MCF 10A (cell line): ENCODE measurements around the gene TMEM14C. TPM values are rescaled to one million over a fixed set of nuclear protein-coding genes. Genes with fewer than 3 reads are reported as not detected.

ENCODE experiments used
- Bru-seq: library from RNA; stranded (reverse); fragments of 400-500 nt; gene quantifications from one replicate; lab custom pipeline; 2021; lab: Mats Ljungman, UMichigan
- BruChase-seq, 2 experiments: library from RNA; stranded (reverse); fragments of 400-500 nt; gene quantifications; one replicate each; lab custom pipeline; 2021; lab: Mats Ljungman, UMichigan
- BruUV-seq: library from RNA; stranded (reverse); fragments of 400-500 nt; replicated peaks from 2 replicates; lab custom pipeline; 2021; lab: Mats Ljungman, UMichigan
- CTCF ChIA-PET: fragments of 300-600 bp; sonication (Branson Sonifier 250); formaldehyde crosslinking; extraction: SDS; loops from one replicate; lab custom pipeline; 2021; ENCODE audit warnings: antibody characterized with exemption, inconsistent platforms; lab: Yijun Ruan, JAX
- POLR2A ChIA-PET: fragments of 300-600, 350-650 bp; sonication (Branson Sonifier 250); formaldehyde crosslinking; extraction: SDS; loops from one replicate; lab custom pipeline; 2020; ENCODE audit warnings: antibody characterized with exemption, inconsistent platforms; lab: Yijun Ruan, JAX
- DNase-seq: peaks from one replicate; pipeline ENCODE4 v3.0.0-alpha.2; 2018; ENCODE audit not compliant: unreplicated experiment
- H3K27ac Mint-ChIP-seq: one replicate; pipeline ENCODE4 v1.8.0; 2022; ENCODE audit warnings: mild to moderate bottlenecking, low read depth, mixed read lengths; ENCODE audit not compliant: unreplicated experiment
- H3K27me3 Mint-ChIP-seq: one replicate; pipeline ENCODE4 v1.8.0; 2022; ENCODE audit warnings: mixed read lengths; ENCODE audit not compliant: insufficient read depth, unreplicated experiment
- H3K36me3 Mint-ChIP-seq: one replicate; pipeline ENCODE4 v1.8.0; 2022; ENCODE audit warnings: mild to moderate bottlenecking, moderate library complexity, mixed read lengths; ENCODE audit not compliant: insufficient read depth, unreplicated experiment
- H3K4me1 Mint-ChIP-seq: one replicate; pipeline ENCODE4 v1.8.0; 2022; ENCODE audit warnings: mixed read lengths; ENCODE audit not compliant: insufficient read depth, unreplicated experiment
- H3K4me3 Mint-ChIP-seq: one replicate; pipeline ENCODE4 v1.8.0; 2022; ENCODE audit warnings: mild to moderate bottlenecking, moderate library complexity, mixed read lengths; ENCODE audit not compliant: unreplicated experiment
- H3K9me3 Mint-ChIP-seq: one replicate; pipeline ENCODE4 v1.8.0; 2022; ENCODE audit warnings: mixed read lengths; ENCODE audit not compliant: unreplicated experiment
- CTCF ChIP-seq: fragments of 200-600 bp; IDR thresholded peaks from one replicate; pipeline ENCODE4 v1.8.0; 2022; ENCODE audit warnings: antibody characterized with exemption, mild to moderate bottlenecking; ENCODE audit not compliant: unreplicated experiment
- intact Hi-C: fragments of 100-400 bp; cut with micrococcal nuclease; formaldehyde crosslinking; loops from 2 replicates; pipeline ENCODE4 v1.14.1; 2022
- long read RNA-seq: library from polyadenylated mRNA; stranded (forward); transcript quantifications from one replicate; pipeline ENCODE4 v2.0.0, GENCODE V29; 2022
- total RNA-seq: library from RNA; stranded (reverse); gene quantifications from 2 replicates; pipeline ENCODE4 v1.2.3, GENCODE V29; 2022

Gene TMEM14C
- total RNA-seq = 159 and 160 TPM in 2 replicates
- Bru-seq, nascent RNA = percentile 89 among the genes with signal in this experiment
- BruChase-seq, experiment 1, labeled RNA remaining after a 6-hour chase = percentile 94 among the genes with signal in this experiment
- BruChase-seq, experiment 2, labeled RNA remaining after a 2-hour chase = percentile 92 among the genes with signal in this experiment
- long read RNA-seq, transcript TMEM14C-205 (6 exons, 1,177 nt) = minor isoform, 9 of 222 reads
- long read RNA-seq, transcript TMEM14C-201 (6 exons, 1,113 nt) = major isoform, 191 of 222 reads
- long read RNA-seq, partial matches to known transcripts = 6 of 222 reads
- long read RNA-seq, other reads (novel, unspliced or antisense) = 13 of 222 reads

GRCh38 chr6:10722820-10723566 lies at the start of gene TMEM14C:
Gene TMEM14C (plus strand): TSS chr6:10723070. CDS start chr6:10724614, 1,544 bp downstream.
- peak; percentile 98 for DNase-seq
- intact Hi-C loops = loop anchor here (1.0 to 5.0 kb wide), 4 partner anchors 24 to 79 kb away; partner anchors contain the start of genes C6orf52, PAK1IP1 and TMEM14B
- TSS peak; percentile 65 for BruUV-seq
- ChIA-PET CTCF (interaction anchor here (0.6 to 3.9 kb wide), 11 partner anchors 10 to 1641 kb away, joined by 3 to 17 read pairs (median 3); partner anchors contain the start of genes C6orf52, PAK1IP1 and TMEM14B), POLR2A (interaction anchor here (0.5 to 7.6 kb wide), 16 partner anchors 8 to 317 kb away, joined by 3 to 185 read pairs (median 6); partner anchors contain the start of genes C6orf52, PAK1IP1 and TMEM14B)
- Mint-ChIP-seq H3K9me3 (no peaks in the 10 kb centered on the region), H3K4me1 (peaks cover 27% of the 10 kb centered on the region), H3K27ac (peak within 1 kb of the TSS; percentile 97), H3K36me3 (peaks cover 15% of the 10 kb centered on the region), H3K27me3 (no peaks in the 10 kb centered on the region), H3K4me3 (peak within 1 kb of the TSS; percentile 96)
- no peak for TF ChIP-seq CTCF

- Mint-ChIP-seq H3K36me3 (no peaks in the 10 kb centered on the region), H3K4me3 (no peak overlapping the region), H3K4me1 (no peaks in the 10 kb centered on the region), H3K27ac (no peak overlapping the region), H3K9me3 (no peaks in the 10 kb centered on the region), H3K27me3 (no peaks in the 10 kb centered on the region)
- no peak for TF ChIP-seq CTCF
- intact Hi-C loops = no loop called here
- BruUV-seq = no TSS peak
- ChIA-PET CTCF (interaction anchor here (0.6 to 0.7 kb wide), 2 partner anchors 11 to 20 kb away, joined by 3 read pairs; no protein-coding TSS in a partner anchor), POLR2A (no interaction called here)
- no peak for DNase-seq
These were observed 46.5 kb upstream of the TMEM14C start for GRCh38 chr6:10676403-10676802.

- Mint-ChIP-seq H3K27me3 (no peaks in the 10 kb centered on the region), H3K36me3 (no peaks in the 10 kb centered on the region), H3K4me1 (no peaks in the 10 kb centered on the region), H3K4me3 (no peak overlapping the region), H3K9me3 (no peaks in the 10 kb centered on the region), H3K27ac (no peak overlapping the region)
- TF ChIP-seq CTCF = no peak
- intact Hi-C loops = no loop called here
- CTCF ChIA-PET = no interaction called here
- no peak for DNase-seq
- BruUV-seq = no TSS peak
- POLR2A ChIA-PET = no interaction called here
These were observed 44.4 kb upstream of the TMEM14C start for GRCh38 chr6:10678456-10678855.

GRCh38 chr6:10681795-10682194 lies 41.1 kb upstream of the TMEM14C start:
- TF ChIP-seq CTCF = no peak
- no peak overlapping the region for H3K4me3 Mint-ChIP-seq
- no TSS peak for BruUV-seq
- no peaks in the 10 kb centered on the region for H3K4me1 Mint-ChIP-seq
- no peak overlapping the region for H3K27ac Mint-ChIP-seq
- CTCF ChIA-PET = interaction anchor here (0.7 kb wide), 1 partner anchor 48 kb away, joined by 3 read pairs; no protein-coding TSS in a partner anchor
- no peaks in the 10 kb centered on the region for H3K27me3 Mint-ChIP-seq
- no peaks in the 10 kb centered on the region for H3K36me3 Mint-ChIP-seq
- no peaks in the 10 kb centered on the region for H3K9me3 Mint-ChIP-seq
- DNase-seq = no peak
- POLR2A ChIA-PET = no interaction called here
- intact Hi-C loops = no loop called here
